Measurements from ENCODE around the gene RABL6.

- TF ChIP-seq CTCF (IDR thresholded peaks at IDR 0.05) (no peak), POLR2AphosphoS5 (IDR thresholded peaks at IDR 0.05) (no peak), POLR2A (IDR thresholded peaks at IDR 0.05) (no peak)
Measured at GRCh38 chr9:136802321-136802720, 5.4 kb upstream of the RABL6 start.

Measured in breast epithelium (tissue), 3 donors.